Ecto neural progenitor cell (in vitro differentiated cells): ENCODE data around the gene ACY1.

Source experiments
- DNase-seq: peaks from one replicate; pipeline ENCODE4 v3.0.0-alpha.2; 2018; ENCODE audit warnings: low spot score

ACY1 gene

GRCh38 chr3:51982838-51983577, at the start of gene ACY1:
TSS of gene ACY1 (plus strand) at chr3:51983535. CDS start at chr3:51984065, 530 bp downstream.
- DNase-seq, result peak; percentile 94

DNA sequence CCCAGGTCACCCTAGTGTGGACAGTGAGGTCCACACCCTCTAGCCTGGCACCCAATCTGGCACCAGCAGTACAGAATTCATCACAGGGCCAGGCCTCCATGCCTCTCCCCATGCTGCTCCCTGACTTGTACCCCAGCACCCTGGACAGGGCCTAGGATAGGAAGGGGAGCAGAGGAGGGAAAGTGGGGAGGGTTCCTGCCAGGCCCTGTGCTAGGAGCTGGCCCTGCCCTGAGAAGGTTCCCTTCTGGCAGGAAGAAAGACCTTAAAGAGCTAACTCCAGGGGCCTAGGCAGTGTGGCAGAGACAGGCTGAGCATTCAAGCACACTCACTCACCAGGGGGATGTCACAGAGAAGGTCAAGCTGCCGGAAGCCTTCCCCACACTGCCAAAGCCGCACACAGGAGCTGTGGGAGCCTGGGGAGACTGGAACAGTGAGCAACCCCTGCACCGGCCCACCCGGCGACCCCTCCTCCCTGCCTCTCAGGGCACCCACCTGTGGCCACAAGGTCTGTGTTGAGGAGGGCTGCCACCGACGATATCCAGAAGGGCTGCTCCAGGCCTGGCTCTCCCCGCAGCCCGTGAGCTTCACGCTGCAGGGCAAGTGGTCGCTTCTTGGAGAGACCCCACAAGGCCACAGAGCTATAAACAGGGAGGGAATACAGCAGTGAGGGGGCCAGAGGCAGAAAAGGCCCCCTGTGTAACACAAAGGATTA, 49.0 kb upstream of the ACY1 start:
- DNase-seq, result no peak

GRCh38 chr3:51934991-51935885, 48.1 kb upstream of the ACY1 start:
- DNase-seq, result no peak

DNA sequence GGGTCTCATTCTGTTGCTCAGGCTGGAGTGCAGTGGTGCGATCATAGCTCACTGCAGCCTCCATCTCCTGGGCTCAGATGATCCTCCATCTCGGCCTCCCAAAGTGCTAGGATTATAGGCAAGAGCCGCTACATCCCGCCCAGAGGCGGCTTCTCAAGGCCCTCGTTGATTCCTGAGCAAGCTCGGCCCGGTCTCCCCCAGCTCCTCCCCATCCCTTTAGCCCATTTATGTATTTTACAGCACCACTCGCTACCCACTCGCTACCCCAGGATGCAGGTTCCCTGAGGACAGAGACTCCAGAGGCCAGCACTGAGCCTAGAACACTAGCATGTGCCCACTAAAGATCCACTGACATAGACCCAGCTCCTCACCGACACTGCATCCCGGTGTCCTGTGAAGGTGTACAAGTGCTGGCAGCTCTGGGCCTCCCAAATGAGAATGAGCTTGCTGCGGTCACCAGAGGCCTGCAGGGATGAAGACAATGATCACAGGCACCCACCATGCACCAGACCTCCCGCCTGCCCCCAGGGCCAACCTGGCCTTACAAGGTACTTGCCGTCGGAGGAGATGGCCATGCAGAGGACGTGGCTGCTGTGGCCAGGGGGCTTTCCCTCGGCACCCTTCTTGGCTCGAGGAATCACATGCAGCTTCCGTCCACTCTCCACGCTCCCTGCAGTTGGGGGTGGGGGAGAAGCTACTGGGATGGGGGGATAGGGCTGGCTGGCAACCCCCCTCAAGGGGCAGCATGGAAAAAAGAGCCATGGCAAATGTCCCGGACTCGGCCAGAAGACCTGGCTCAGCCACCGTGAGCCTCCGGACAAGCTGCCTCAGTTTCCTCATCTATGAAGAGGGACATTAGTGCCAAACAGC, 47.2 kb upstream of the ACY1 start:
- no peak for DNase-seq

DNA sequence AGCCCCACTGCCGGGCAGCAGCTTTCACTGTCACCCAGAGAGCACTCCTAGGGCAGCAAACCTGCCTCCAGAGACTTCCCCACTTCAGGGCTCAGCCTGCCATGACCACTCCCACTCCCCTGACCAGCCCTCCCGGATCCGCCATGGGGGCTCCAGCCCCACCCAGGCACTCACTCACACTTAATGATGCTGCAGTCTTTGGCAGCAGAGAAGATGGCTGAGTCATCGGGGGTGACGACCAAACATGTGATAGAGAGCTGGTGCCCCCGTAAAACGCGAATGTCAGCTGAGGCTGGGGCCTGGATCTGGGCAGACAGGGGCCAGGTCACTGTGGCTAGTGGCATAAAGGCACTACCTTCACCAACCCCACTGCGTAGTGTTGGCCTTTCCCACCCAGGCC, 46.3 kb upstream of the ACY1 start:
- no peak for DNase-seq

DNA sequence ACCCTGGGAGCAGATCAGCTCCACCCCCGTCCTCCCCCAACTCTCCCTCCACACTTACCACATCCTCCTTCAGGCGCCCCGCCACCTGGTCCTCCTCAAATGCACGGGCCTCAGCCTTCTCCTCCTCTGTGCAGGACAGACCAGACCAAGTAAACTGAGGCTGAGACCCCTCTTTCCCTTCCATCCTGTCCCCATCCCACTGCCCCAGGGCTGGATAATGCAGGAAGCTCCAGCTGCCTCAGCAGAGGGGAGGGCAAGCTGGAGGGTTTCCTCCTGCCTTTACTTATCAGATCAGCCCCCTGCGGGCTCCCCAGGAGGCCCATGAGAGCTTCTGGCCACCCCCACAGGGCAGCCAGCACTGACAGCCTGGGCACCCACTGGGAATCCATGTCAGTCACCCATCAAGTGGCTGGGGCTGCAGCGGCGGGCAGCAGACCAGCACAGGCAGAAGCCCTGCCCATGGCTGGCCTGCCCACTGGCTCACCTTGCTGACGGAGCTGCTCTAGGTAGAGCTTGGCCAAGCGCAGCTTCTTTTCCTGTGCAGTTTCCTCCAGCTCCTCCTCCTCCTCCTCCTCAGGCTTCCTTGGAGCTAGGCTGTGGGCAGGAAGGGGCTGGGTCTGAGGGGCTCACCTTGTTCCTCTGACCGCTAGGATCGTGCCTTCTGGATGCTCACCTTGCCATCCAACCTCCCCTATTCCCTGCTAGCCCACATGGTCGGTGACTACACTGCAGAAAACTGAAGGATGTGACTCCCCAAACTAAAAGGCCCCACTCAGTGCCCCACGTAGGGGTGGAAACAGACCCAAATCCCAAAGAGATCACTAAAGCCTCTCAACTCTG, 45.5 kb upstream of the ACY1 start:
- DNase-seq, result no peak

DNA sequence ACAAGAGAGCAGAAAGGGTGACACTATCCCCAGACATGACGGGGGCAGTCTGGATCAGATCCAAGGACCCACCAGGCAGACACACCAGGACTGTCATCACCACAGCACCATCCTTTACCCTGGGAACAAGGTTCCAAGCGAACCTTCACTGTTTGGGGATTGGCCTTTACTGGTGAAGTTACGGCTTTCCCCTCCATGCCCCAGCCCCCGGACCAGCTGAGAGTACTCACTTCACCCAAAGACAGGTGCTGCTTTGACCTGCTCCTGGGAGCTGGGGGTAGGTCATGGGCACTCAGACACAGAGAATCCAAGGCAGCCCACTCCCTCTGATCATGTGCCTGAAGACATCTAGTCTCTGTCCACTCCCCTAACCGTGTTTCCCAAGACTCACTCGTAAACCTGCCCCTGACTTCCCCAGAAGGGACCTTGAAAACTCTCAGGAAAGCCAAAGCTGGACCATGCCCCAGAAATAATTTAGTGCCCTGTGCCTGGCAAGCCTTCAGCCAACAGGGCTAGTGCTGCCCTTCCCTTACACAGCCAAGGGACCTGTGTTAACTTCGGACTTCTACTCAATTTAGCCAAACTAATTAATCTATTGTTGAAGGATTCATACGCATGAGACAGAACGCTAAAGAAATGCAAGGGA, 44.4 kb upstream of the ACY1 start:
- DNase-seq, result no peak

DNA sequence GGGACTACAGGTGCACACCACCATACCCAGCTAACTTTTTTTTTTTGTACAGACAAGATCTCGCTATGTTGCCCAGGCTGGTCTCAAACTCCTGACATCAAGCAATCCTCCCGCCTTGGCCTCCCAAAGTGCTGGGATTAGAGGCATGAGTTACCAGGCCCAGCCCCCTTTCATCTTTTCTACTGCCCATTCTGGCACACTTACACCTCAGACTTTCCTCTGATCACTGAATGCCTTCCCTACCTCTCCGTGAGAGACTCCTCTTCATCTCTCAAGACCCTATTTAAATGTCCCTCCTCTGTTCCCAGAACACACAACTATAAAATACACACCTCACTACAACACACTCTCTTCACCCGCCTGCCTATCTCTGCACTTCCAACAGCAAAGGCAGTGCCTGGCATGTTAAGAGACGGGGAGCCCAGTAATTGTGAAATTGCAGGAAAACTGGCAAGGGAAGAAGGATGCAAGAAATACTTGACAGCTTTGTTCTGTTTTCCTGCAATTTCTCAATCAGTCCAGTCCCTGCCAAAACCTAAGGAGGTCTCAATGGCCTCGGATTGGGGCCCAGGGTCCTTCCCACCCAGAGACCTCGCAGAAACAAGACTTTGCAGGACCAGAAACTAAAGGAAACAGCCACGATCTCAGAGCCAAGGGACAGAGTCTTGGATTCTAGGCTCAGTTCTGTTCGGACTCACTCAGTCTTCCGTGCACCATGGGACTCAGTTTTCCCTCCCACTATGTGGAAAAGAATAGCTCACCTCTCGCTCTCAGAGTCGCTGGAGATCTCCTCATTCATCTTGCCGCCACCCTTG, 42.5 kb upstream of the ACY1 start:
- no peak for DNase-seq

DNA sequence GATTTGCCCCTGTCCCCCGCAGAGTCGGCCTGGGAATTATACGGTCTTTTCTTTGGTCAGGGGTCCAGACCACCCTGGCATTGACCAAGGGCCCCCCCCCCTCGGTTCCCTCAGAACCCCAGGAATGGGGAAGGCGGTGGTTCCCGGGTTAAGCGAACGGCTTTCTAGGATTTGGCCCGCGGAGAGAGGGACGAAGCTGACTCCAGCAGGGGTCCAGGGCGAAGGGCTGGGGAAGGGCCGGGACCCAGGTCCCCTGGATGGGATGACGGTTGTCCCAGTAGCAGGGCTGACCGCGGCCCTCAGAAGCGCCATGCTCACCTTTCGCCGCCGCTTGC, 41.9 kb upstream of the ACY1 start:
- no peak for DNase-seq

DNA sequence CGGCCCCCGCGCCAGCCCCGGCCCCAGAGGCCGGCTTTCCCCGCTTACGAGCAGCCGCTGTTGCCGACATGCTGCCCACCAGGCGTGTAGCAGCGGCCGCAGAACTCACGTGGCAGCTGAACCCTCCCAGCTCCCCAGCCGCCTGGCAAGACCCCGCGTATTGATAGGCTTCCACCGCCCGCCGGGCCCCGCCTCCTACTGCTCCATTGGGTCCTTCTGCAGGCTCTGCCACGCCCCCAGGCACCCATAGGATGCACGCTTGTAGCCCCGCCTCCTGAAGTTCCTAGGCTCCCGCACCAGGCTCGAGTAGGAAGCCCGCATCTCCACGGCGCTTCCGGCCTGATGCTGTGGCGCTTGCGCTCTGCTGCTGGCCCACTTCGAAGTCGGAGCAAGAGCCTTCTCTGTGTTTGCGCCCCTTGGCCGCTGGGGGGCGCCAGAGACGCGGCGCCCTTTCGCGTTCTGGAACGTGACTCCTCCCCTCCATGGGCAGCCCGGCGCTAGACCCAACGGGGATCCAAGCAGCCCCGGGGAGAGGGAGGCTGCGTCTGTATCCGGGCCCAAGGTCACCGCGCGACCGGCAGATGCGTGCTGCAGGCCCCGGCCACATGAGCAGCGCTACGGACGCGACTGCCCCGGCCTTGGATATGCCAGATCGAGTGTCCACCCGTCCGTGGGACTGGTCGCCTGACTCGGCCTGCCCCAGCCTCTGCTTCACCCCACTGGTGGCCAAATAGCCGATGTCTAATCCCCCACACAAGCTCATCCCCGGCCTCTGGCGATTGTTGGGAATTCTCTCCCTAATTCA, 41.3 kb upstream of the ACY1 start, which contains the start of the genes PARP3 and RRP9:
Gene PARP3, plus strand, starts transcription at position 566 of the 805 bp plus-strand sequence. CDS start 993 bp downstream, outside the sequence.
Gene RRP9, minus strand, starts transcription at position 107 of the 805 bp plus-strand sequence. Its CDS starts 37 bp downstream, at position 70.
- DNase-seq, result peak; percentile 100

GRCh38 chr3:51942603-51943450, 40.5 kb upstream of the ACY1 start:
- no peak for DNase-seq

- DNase-seq, result peak; percentile 49
These were observed 39.6 kb upstream of the ACY1 start for GRCh38 chr3:51943451-51944391.

GRCh38 chr3:51944451-51945021, 38.8 kb upstream of the ACY1 start:
- DNase-seq, result peak; percentile 43

DNA sequence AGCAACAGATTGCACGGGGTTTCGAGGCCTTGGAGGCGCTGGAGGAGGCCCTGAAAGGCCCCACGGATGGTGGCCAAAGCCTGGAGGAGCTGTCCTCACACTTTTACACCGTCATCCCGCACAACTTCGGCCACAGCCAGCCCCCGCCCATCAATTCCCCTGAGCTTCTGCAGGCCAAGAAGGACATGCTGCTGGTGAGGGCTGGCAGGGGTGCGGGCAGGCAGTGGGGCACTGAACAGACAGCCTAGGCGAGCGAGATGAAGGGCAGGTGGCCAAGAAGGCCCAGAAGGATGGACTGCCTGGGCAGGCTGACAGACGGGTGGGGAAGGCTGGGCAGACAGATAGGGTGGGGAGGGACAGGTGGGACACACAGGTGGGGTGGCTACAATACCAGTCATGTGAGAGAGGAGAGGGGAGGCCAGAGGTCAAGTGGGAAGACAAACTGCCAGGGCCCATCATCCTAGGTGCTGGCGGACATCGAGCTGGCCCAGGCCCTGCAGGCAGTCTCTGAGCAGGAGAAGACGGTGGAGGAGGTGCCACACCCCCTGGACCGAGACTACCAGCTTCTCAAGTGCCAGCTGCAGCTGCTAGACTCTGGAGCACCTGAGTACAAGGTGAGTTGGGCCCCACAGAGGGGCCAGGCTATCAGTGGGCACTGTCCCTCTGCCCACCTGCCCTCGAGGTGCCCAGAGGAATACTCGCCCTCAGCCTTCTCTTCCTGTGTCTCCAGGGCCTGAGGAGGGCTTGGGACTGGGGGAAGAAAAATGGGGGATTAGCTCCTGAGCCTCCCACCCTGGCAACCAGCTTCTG, 38.1 kb upstream of the ACY1 start:
- peak; percentile 43 for DNase-seq
